ENCODE data around the gene PKNOX2. TPM values are rescaled to one million over a fixed set of nuclear protein-coding genes. Genes with fewer than 3 reads are reported as not detected.

PKNOX2 gene
- total and polyA plus RNA-seq, 2 of the 8 experiments (the other 6 are each of a cell fraction or from before 2014, with no cell fraction given) = 2.0 TPM

DNA sequence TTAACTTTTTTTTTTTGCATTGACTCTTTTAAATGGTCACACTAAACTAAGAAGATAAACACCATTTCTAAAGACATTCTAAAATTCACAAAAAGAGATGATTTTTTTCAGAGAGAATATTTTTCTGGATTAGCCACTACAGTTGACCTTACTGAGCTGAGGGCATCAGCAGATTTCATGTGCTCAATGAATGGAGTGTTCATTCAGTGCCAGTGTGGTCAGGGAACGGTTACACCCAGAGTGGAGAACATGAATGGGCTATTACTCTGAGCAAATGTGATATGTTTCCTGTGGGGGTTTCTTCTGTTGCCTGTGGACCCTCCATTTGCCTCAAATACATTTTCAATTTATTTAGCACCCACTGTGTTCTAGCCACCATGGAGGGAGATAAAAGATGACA lies 19.1 kb downstream of the PKNOX2 start (continued):
- no peak for TF ChIP-seq CHD7 (IDR thresholded peaks at IDR 0.05; ENCODE audit: insufficient replicate concordance, low read length)
- no peak for TF ChIP-seq TBP (IDR thresholded peaks at IDR 0.05; ENCODE audit: low read depth, low read length)
- no peak for TF ChIP-seq RXRA (IDR thresholded peaks at IDR 0.05; ENCODE audit: insufficient read depth, low read depth, low read length)
- TF ChIP-seq FOSL1 (IDR thresholded peaks at IDR 0.05; ENCODE audit: insufficient read depth, low read depth, low read length) = no peak
- no peak for TF ChIP-seq GABPA (IDR thresholded peaks at IDR 0.05; ENCODE audit: borderline replicate concordance, insufficient read depth, low read length)
- no peak for TF ChIP-seq MAFK (IDR thresholded peaks at IDR 0.05; ENCODE audit: low read depth, low read length)
- TF ChIP-seq ASH2L (IDR thresholded peaks at IDR 0.05; ENCODE audit: low read length) = no peak
- TF ChIP-seq JUN (IDR thresholded peaks at IDR 0.05; ENCODE audit: low read depth, low read length) = no peak
- TF ChIP-seq HDAC6 (IDR thresholded peaks at IDR 0.05; ENCODE audit: low read depth, low read length) = no peak
- TF ChIP-seq, protein P1, sequence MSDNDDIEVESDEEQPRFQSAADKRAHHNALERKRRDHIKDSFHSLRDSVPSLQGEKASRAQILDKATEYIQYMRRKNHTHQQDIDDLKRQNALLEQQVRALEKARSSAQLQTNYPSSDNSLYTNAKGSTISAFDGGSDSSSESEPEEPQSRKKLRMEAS (IDR thresholded peaks at IDR 0.05) = no peak
- no peak for TF ChIP-seq CBX5 (IDR thresholded peaks at IDR 0.05; ENCODE audit: low read depth, low read length)
- no peak for TF ChIP-seq RBBP5 (IDR thresholded peaks at IDR 0.05; ENCODE audit: borderline replicate concordance, low read depth, low read length)

All from H1 (cell line).